ENCODE results near the gene RNF149.
"Not testable (repeated sequence)": the region's sequence is repeated elsewhere in the genome, so short reads cannot be mapped to it uniquely, and the experiment has no call there.

The RNF149 gene

DNA sequence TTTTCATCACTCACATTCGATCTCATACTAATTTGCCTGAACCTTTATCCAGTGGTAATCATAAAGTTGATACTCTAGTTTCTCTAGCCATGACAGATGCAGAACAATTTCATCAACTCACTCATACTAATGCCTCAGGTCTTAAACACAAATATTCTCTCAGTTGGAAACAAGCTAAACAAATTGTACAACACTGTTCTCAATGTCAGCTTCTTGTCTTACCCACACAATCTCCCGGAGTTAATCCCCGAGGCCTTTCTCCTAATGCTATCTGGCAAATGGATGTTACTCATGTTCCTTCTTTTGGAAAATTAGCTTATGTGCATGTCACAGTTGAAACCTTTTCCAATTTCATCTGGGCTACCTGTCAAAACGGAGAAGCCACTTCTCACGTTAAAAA lies 67.3 kb downstream of the RNF149 start:
- no peak for DNase-seq
- Mint-ChIP-seq H3K36me3 (ENCODE audit: low read depth) (no peaks in the 10 kb centered on the region), H3K4me3 (no peak overlapping the region), H3K27ac (no peak overlapping the region), H3K27me3 (ENCODE audit: low read depth, poor library complexity) (no peaks in the 10 kb centered on the region), H3K9me3 (peaks cover 9% of the 10 kb centered on the region), H3K4me1 (no peaks in the 10 kb centered on the region)
- TF ChIP-seq, protein P1, sequence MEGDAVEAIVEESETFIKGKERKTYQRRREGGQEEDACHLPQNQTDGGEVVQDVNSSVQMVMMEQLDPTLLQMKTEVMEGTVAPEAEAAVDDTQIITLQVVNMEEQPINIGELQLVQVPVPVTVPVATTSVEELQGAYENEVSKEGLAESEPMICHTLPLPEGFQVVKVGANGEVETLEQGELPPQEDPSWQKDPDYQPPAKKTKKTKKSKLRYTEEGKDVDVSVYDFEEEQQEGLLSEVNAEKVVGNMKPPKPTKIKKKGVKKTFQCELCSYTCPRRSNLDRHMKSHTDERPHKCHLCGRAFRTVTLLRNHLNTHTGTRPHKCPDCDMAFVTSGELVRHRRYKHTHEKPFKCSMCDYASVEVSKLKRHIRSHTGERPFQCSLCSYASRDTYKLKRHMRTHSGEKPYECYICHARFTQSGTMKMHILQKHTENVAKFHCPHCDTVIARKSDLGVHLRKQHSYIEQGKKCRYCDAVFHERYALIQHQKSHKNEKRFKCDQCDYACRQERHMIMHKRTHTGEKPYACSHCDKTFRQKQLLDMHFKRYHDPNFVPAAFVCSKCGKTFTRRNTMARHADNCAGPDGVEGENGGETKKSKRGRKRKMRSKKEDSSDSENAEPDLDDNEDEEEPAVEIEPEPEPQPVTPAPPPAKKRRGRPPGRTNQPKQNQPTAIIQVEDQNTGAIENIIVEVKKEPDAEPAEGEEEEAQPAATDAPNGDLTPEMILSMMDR (IDR thresholded peaks at IDR 0.05) = no peak

DNA sequence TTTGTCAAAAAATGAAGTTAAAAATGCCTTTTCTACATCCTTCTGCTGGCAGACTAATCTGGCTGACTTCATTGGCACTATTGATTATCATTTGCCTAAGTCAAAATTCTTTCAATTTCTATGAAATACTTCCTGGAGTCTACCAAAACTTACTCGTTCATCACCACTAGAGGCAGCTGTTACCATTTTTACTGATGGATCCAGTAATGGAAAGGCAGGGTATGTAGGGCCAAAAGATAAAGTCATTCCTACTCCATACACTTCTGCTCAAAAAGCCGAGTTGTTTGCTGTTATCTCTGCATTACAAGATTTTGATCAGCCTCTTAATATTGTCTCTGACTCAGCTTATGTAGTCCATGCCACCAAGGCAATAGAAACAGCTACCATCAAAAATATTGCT lies 67.8 kb downstream of the RNF149 start:
- not testable (repeated sequence) for DNase-seq; H3K27me3 Mint-ChIP-seq (ENCODE audit: low read depth, poor library complexity); H3K36me3 Mint-ChIP-seq (ENCODE audit: low read depth); H3K4me3 Mint-ChIP-seq; H3K4me1 Mint-ChIP-seq; H3K27ac Mint-ChIP-seq
- TF ChIP-seq, protein P1 (IDR thresholded peaks at IDR 0.05) = peak; percentile 28
- H3K9me3 Mint-ChIP-seq = peaks cover 14% of the 10 kb centered on the region

DNA sequence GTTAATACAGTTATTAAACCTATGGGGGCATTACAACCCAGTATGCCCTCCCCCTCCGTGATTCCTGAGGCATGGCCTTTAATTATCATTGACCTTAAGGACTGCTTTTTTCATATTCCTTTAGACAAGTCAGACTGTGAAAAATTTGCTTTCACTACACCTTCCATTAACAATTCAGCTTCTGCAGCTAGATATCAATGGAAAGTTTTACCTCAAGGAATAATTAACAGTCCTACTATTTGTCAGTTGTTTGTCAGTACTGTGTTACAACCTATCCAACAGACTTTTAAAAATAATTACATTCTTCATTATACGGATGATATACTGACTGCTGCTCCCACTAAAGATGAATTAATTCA lies 68.8 kb downstream of the RNF149 start:
- H3K27ac Mint-ChIP-seq; H3K4me1 Mint-ChIP-seq; H3K4me3 Mint-ChIP-seq; DNase-seq; H3K36me3 Mint-ChIP-seq (ENCODE audit: low read depth); H3K27me3 Mint-ChIP-seq (ENCODE audit: low read depth, poor library complexity): not testable (repeated sequence)
- H3K9me3 Mint-ChIP-seq = peaks cover 22% of the 10 kb centered on the region

DNA sequence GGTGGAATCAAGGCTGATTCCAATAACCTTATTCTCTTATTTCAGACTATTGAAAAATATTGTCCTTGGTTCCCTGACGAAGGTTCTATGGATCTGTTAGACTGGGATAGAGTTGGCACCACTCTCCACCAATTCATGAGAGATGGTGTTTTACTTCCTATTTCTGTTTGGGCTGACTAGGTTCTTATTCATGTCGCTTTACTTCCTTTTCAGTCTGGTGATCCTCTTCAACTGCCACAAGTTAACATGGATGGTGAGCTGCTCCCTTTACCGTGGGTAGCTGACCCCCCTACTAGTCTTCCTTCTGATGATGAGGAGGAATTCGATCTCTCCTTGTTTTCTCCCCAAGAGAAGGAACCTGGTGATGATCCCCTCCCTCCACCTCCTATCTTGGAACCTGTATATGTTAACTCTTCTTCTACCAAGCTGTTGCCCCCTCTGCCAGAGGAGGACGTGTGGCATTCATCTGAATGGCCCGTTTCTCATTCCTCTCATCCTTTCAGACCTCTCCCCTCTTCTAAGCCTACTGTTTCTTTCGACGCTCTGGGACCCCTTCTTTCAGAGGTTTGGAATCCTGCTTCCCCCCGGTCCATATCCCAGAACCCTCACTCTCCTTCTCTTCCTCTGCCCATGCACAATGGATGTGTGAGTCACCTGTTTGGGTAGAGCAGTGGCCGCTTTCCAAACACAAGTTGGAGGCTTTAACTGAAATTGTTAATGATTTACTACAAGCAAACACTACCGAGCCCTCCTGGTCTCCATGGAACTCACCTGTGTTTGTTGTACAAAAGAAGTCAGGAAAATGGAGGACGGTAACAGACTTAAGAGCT lies 69.4 kb downstream of the RNF149 start:
- no peaks in the 10 kb centered on the region for H3K27me3 Mint-ChIP-seq (ENCODE audit: low read depth, poor library complexity)
- TF ChIP-seq, protein P1 (IDR thresholded peaks at IDR 0.05) = no peak
- H3K27ac Mint-ChIP-seq = no peak overlapping the region
- H3K36me3 Mint-ChIP-seq (ENCODE audit: low read depth) = no peaks in the 10 kb centered on the region
- H3K4me1 Mint-ChIP-seq = no peaks in the 10 kb centered on the region
- H3K9me3 Mint-ChIP-seq = peaks cover 28% of the 10 kb centered on the region
- DNase-seq = no peak
- no peak overlapping the region for H3K4me3 Mint-ChIP-seq

DNA sequence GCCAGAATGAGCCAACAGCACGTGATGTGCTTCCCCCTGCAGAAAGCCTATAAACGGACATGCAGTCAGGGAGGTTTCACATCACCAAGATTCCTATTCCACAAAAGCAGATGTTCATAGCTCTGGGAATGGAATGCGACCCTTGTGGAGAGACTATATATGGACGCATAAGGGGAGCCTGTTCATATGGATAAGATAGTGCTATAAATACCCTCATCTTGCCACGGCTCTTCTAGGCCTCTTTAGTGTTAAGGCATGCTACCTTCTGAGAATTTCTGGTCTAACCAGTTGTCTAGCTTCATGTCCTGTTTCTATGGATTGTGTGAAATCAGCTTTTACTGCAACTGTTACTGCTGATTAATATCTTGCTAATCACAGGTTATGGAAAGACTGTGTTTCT lies 70.6 kb downstream of the RNF149 start:
- not testable (repeated sequence) for H3K4me1 Mint-ChIP-seq; DNase-seq; H3K4me3 Mint-ChIP-seq; H3K36me3 Mint-ChIP-seq (ENCODE audit: low read depth); H3K27ac Mint-ChIP-seq; H3K27me3 Mint-ChIP-seq (ENCODE audit: low read depth, poor library complexity)
- H3K9me3 Mint-ChIP-seq = peaks cover 37% of the 10 kb centered on the region

DNA sequence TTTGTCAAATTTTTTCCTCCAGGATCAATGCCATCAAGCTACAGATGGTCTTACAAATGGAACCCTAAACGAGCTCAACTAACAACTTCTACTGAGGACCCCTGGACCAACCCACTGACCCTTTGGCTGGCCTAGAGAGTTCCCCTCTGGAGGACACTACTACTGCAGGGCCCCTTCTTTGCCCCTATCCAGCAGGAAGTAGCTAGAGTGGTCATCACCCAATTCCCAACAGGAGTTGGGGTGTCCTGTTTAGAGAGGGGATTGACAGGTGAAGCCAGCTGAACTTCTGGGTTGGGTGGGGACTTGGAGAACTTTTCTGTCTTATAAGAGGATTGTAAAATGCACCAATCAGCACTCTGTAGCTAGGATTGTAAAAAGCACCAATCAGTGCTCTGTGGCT lies 72.5 kb downstream of the RNF149 start:
- H3K27me3 Mint-ChIP-seq (ENCODE audit: low read depth, poor library complexity); H3K27ac Mint-ChIP-seq; H3K4me3 Mint-ChIP-seq; H3K4me1 Mint-ChIP-seq; H3K36me3 Mint-ChIP-seq (ENCODE audit: low read depth); DNase-seq: not testable (repeated sequence)
- H3K9me3 Mint-ChIP-seq = peaks cover 43% of the 10 kb centered on the region

DNA sequence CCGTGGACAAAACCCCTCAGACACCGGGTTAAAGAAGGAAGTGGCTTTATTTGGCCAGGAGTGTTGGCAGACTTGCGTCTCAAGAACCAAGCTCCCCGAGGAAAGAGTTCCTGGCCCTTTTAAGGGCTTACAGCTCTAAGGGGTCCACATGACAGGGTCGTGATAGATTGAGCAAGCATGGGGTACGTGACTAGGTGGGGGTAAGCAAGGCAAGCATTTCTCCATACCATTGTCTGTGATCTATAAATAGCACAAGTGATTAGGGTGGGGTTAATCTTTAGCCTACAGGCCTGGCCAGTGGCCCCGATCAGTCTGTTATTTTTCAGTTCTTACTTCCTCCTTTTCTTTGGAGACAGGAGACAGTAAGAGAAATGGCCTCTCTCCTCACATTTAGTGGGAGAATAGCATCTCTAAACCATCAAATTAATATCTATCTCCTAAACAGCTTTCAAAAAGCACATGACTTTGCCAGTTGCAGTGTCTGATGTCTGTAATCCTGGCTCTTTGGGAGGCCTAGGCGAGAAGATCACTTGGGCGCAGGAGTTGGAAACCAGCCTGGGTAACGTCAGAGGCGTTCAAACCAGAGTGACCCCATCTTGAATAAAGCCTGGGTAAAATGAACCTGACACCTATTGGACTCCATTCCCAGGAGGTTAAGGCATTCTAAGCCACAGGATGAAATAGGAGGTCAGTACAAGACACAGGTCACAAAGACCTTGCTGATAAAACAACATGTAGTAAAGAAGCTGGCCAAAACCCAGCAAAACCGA lies 74.1 kb downstream of the RNF149 start:
- H3K4me1 Mint-ChIP-seq = no peaks in the 10 kb centered on the region
- no peak overlapping the region for H3K27ac Mint-ChIP-seq
- H3K4me3 Mint-ChIP-seq = no peak overlapping the region
- no peak for DNase-seq
- H3K27me3 Mint-ChIP-seq (ENCODE audit: low read depth, poor library complexity) = peaks cover 5% of the 10 kb centered on the region
- H3K9me3 Mint-ChIP-seq = peaks cover 43% of the 10 kb centered on the region
- TF ChIP-seq, protein P1 (IDR thresholded peaks at IDR 0.05) = no peak
- no peaks in the 10 kb centered on the region for H3K36me3 Mint-ChIP-seq (ENCODE audit: low read depth)
